ENCODE measurements around the gene SLC66A3.

SLC66A3 gene

DNA sequence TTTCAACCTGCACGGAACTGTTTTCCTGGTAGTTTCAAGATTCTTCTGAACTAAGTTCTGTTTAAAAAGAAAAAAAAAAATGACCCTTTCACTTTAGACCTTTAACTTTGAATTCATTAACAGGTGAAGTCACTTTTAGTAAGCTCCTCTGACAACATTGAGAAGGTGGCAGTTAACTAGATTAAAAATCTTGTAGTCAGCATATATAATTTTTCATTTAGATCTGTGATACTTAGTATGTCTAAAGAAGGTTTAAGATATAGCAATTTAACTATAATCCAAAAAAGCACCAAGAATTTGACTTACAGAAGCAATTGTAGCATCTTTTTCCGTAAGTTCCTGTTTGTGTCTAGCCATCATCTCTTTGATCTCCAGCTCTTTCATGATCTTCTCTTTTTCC is 45.4 kb downstream of the SLC66A3 start:
- DNase-seq (no peak), ATAC-seq (no peak)
- Mint-ChIP-seq H3K27me3 (no peaks in the 10 kb centered on the region), H3K9me3 (no peaks in the 10 kb centered on the region), H3K4me1 (peaks cover 17% of the 10 kb centered on the region), H3K36me3 (ENCODE audit: low read depth) (peaks cover 22% of the 10 kb centered on the region), H3K4me3 (no peak overlapping the region), H3K27ac (no peak overlapping the region)

DNA sequence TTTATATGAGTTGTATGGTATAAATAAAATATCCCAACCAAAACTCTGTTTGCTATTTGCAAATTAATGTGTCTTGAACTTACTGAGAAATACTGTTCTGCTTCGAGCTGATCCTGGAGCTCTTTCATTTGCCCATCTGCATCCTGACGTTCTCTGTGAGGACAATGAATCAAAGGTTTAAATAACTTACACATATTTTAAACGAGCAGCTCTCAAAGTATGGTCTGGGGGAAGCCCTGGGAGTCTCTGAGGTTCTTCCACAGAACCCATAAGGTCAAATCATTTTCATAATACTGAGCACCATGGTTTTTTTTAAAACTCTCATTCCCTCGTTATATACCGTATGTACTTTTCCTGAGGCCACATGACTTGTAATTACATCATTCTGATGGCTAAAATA is 46.7 kb downstream of the SLC66A3 start:
- no peak overlapping the region for H3K4me3 Mint-ChIP-seq
- H3K36me3 Mint-ChIP-seq (ENCODE audit: low read depth): peaks cover 16% of the 10 kb centered on the region
- H3K27me3 Mint-ChIP-seq: no peaks in the 10 kb centered on the region
- H3K27ac Mint-ChIP-seq: no peak overlapping the region
- DNase-seq (no peak), ATAC-seq (no peak)
- H3K4me1 Mint-ChIP-seq: peaks cover 17% of the 10 kb centered on the region
- no peaks in the 10 kb centered on the region for H3K9me3 Mint-ChIP-seq

DNA sequence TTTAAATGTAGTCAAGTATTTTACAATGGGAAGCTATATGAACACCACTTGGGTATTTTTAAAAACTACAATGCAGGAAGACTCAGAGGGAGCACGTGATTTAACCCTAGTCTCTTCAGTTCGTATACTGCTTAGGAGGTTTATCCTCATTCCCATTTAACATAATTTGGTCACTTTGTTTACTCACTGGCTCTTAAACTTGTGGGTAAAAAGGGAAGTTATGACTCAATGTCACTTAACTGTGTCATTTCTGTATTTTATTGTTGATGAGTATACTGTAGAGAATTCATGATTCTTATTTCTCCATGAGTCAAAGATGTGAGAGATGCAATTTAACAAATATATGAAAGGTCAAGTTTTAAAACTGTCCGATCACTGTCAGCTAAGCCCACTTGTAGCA is 48.2 kb downstream of the SLC66A3 start:
- H3K36me3 Mint-ChIP-seq (ENCODE audit: low read depth): peaks cover 19% of the 10 kb centered on the region
- no peaks in the 10 kb centered on the region for H3K27me3 Mint-ChIP-seq
- no peaks in the 10 kb centered on the region for H3K9me3 Mint-ChIP-seq
- peaks cover 17% of the 10 kb centered on the region for H3K4me1 Mint-ChIP-seq
- H3K27ac Mint-ChIP-seq: no peak overlapping the region
- ATAC-seq: peak; percentile 88
- H3K4me3 Mint-ChIP-seq: no peak overlapping the region
- no peak for DNase-seq

DNA sequence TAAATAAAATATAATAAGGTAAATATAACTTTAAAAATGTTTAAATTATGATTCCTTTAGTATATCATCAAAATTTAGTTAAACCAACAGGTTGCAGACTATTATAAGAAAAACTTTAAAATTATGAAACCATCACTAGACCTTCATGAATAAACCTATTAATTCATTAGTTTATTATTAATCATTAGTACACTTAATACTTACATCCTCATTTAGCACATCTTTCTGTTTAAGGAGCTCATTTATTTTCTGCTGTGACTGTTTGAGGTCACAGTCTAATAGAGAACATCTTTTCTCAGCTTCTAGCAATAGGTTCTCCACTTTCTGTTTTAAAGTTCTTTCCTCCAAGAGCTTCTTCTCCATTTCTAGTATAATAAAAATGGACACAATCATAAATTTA is 52.8 kb downstream of the SLC66A3 start:
- no peaks in the 10 kb centered on the region for H3K9me3 Mint-ChIP-seq
- H3K27me3 Mint-ChIP-seq: no peaks in the 10 kb centered on the region
- ATAC-seq: no peak
- H3K4me3 Mint-ChIP-seq: no peak overlapping the region
- peaks cover 17% of the 10 kb centered on the region for H3K4me1 Mint-ChIP-seq
- no peak overlapping the region for H3K27ac Mint-ChIP-seq
- DNase-seq: no peak
- H3K36me3 Mint-ChIP-seq (ENCODE audit: low read depth): peaks cover 10% of the 10 kb centered on the region

DNA sequence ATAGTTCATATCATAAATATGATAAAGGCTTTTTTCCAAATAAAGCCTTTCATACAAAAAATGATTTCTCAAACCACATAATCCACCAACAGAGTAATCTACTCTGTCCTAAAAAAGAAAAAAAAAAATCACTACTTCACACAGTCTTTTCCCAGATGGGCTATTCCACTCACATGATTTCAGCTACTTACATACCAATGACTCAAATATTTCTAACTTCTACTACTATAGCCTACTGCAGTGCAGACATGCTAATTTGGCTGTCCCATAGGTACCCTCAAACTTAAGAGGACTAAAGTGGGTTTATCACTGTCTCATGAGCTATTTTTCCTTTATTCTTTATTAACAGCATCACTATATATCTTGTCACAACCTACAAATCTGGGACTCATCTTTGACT is 57.4 kb downstream of the SLC66A3 start:
- ATAC-seq (no peak), DNase-seq (no peak)
- H3K4me3 Mint-ChIP-seq: no peak overlapping the region
- no peaks in the 10 kb centered on the region for H3K27me3 Mint-ChIP-seq
- H3K9me3 Mint-ChIP-seq: no peaks in the 10 kb centered on the region
- no peaks in the 10 kb centered on the region for H3K4me1 Mint-ChIP-seq
- H3K36me3 Mint-ChIP-seq (ENCODE audit: low read depth): peaks cover 18% of the 10 kb centered on the region
- no peak overlapping the region for H3K27ac Mint-ChIP-seq

DNA sequence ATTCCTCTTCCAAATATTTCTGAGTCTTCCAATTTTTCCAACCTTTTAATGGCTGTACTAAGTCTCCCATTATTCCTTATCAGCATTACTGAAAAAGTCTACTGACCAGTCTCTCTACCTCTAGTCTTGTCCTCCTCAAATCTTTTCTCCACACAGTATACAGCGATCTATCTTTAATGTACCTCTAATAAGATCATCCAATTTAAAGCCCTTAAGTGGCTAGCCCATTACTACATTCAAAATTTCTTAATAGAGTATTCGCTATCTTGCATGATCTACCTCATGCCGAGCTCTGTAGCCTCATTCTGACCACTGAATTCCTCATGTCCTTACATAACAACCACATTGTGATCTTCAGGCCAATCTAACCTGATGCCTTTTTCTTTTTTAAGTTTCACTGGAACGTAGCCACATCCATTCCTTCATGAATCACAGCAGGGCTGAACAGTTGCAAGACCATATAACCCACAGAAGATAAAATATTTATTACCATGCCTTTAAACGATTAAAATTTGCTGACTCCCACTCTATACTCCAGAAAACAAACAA is 57.9 kb downstream of the SLC66A3 start:
- H3K36me3 Mint-ChIP-seq (ENCODE audit: low read depth): peaks cover 17% of the 10 kb centered on the region

DNA sequence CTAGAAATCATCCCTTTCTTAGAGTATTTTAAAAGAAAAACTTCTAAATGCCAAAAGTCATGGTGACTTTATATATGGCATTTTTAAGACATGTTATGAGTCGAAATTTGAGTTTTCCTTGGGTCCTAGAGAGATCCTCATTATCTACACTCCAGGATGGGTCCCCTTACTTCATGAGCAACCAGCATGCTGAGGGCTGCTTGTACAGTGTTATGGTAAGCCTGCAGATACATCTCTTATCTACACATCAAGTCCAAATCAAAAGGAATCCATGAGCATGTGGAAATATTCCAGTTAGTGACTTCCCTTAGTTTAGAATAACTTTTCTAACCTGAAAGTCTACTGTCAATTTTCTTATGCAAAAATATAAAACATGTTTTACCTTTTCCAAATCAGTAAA is 58.7 kb downstream of the SLC66A3 start:
- ATAC-seq (no peak), DNase-seq (no peak)
- Mint-ChIP-seq H3K4me1 (no peaks in the 10 kb centered on the region), H3K27me3 (no peaks in the 10 kb centered on the region), H3K4me3 (no peak overlapping the region), H3K36me3 (ENCODE audit: low read depth) (peaks cover 18% of the 10 kb centered on the region), H3K9me3 (no peaks in the 10 kb centered on the region), H3K27ac (no peak overlapping the region)

More for the DNA sequence above, 57.9 kb downstream of the SLC66A3 start:
- DNase-seq: no peak
- Mint-ChIP-seq H3K27me3 (no peaks in the 10 kb centered on the region), H3K4me1 (no peaks in the 10 kb centered on the region), H3K9me3 (no peaks in the 10 kb centered on the region), H3K27ac (no peak overlapping the region), H3K4me3 (no peak overlapping the region)
- ATAC-seq: no peak

DNA sequence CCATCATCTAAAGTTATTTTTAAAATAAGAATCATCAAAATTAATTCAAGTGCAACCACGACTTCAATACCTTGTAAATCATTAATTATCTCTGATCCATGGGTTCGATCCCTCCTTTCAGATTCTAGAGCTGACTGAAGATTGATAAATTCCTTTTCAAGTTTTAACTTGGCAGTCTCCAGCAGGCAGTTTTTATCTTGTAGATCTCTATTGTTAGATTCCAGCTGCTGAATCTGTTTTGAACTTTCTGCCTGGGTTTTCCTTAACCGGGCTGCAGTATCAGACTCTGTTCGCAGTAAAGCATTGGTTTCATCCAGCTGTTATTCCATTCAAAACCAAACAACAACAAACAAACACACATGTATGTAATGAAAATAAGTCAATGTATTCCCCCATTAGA is 59.5 kb downstream of the SLC66A3 start:
- DNase-seq (no peak), ATAC-seq (no peak)
- no peaks in the 10 kb centered on the region for H3K4me1 Mint-ChIP-seq
- H3K27ac Mint-ChIP-seq: no peak overlapping the region
- no peaks in the 10 kb centered on the region for H3K9me3 Mint-ChIP-seq
- peaks cover 20% of the 10 kb centered on the region for H3K36me3 Mint-ChIP-seq (ENCODE audit: low read depth)
- no peaks in the 10 kb centered on the region for H3K27me3 Mint-ChIP-seq
- H3K4me3 Mint-ChIP-seq: no peak overlapping the region

DNA sequence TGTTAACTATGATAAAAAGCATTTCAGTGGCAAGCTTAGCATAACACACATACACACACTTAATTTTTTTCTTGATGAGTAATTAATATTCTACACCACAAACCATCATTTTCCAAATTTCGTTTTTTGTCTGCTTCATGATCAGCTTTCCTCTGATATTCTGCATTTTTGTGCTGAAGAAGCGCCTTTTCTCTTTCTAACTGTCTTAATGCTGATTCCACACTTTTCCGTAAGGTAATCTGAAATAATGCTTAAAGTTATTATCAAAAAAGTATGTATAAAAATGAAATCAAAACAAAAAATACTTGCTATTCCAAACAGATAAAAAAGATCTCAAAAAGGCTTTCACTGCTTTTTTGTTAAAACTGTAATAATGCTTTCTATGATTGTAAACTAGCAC is 60.1 kb downstream of the SLC66A3 start:
- no peak overlapping the region for H3K4me3 Mint-ChIP-seq
- H3K9me3 Mint-ChIP-seq: no peaks in the 10 kb centered on the region
- no peaks in the 10 kb centered on the region for H3K27me3 Mint-ChIP-seq
- peaks cover 23% of the 10 kb centered on the region for H3K36me3 Mint-ChIP-seq (ENCODE audit: low read depth)
- DNase-seq (no peak), ATAC-seq (no peak)
- no peaks in the 10 kb centered on the region for H3K4me1 Mint-ChIP-seq
- H3K27ac Mint-ChIP-seq: no peak overlapping the region

DNA sequence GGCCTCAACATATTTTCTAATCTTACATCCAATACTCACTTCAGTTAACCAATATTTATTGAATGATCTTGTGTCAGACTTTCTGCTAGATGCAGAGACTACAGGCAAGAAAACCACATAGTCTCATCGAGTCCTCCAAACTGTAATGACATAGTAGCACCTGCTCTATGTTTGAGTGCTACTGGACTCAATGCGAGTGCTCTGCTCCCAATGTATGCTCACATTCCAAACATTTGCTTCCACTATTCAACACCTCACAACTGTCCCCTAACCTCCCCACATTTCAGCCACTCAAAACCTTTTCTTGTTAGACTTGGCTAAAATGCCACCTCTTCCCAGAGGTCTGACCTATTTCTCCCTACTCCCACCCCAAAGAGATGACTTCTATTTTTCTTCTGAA is 65.2 kb downstream of the SLC66A3 start:
- no peaks in the 10 kb centered on the region for H3K4me1 Mint-ChIP-seq
- no peaks in the 10 kb centered on the region for H3K27me3 Mint-ChIP-seq
- ATAC-seq (no peak), DNase-seq (no peak)
- H3K27ac Mint-ChIP-seq: no peak overlapping the region
- H3K9me3 Mint-ChIP-seq: no peaks in the 10 kb centered on the region
- peaks cover 22% of the 10 kb centered on the region for H3K36me3 Mint-ChIP-seq (ENCODE audit: low read depth)
- no peak overlapping the region for H3K4me3 Mint-ChIP-seq

DNA sequence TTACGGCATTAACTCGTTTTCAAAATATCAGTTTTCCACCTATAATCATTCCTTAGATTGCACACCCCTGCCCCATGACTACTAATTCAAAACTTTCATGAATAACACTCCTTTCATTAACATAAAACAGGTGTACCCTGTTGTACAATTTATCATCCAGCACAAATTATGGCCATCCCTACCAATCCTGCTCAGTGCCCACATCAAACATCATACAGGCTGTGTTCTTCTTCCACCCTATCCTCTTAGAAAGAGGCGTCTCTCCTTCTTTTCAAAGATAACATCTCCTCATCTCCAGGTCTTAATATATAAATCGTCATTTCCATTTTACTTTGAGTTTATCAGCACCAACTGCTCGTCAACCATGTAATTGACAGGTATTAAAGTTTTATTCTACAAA is 67.6 kb downstream of the SLC66A3 start:
- H3K4me1 Mint-ChIP-seq: no peaks in the 10 kb centered on the region
- H3K36me3 Mint-ChIP-seq (ENCODE audit: low read depth): peaks cover 17% of the 10 kb centered on the region
- no peak for ATAC-seq
- no peak overlapping the region for H3K4me3 Mint-ChIP-seq
- no peak for DNase-seq
- no peak overlapping the region for H3K27ac Mint-ChIP-seq
- no peaks in the 10 kb centered on the region for H3K9me3 Mint-ChIP-seq
- H3K27me3 Mint-ChIP-seq: no peaks in the 10 kb centered on the region

DNA sequence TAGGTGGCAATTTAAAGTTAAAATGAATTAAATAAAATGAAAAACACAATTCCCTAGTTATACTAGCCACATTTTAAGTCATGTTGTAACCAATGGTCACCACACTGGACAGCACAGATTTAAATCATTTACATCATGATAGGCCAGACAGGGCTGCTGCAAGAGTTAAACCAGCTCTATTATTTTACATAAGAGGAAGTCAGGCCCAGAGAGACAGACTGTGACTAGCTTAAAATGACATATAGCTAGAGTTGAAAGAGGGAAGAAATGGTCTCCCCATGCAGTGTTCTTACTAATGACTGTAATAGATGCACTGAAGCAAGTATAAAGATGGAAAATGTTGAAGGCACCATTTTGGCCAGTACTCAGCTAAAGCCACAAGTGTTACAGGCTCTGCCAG is 69.6 kb downstream of the SLC66A3 start:
- DNase-seq: no peak
- H3K27ac Mint-ChIP-seq: no peak overlapping the region
- no peak overlapping the region for H3K4me3 Mint-ChIP-seq
- no peaks in the 10 kb centered on the region for H3K27me3 Mint-ChIP-seq
- H3K4me1 Mint-ChIP-seq: no peaks in the 10 kb centered on the region
- ATAC-seq: no peak
- peaks cover 13% of the 10 kb centered on the region for H3K36me3 Mint-ChIP-seq (ENCODE audit: low read depth)
- no peaks in the 10 kb centered on the region for H3K9me3 Mint-ChIP-seq

DNA sequence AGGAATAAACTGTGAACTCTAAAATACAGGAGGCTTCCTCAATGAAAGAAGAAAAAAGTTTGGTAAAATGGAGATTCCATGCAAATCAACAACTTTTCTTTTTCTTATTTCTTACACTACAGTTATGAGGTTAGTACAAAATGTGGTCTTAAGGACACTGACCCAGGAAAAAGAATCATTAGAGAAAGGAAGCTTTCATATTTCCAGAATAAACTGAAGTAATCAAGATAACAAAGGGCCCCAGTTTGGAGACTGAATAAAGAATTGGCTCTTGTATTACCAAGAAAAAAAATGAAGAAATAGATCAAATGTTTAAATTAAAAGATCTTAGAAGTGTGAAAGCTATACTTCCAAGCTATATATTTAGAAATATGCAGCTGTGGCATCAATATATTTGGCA is 72.3 kb downstream of the SLC66A3 start:
- Mint-ChIP-seq H3K4me3 (no peak overlapping the region), H3K36me3 (ENCODE audit: low read depth) (peaks cover 9% of the 10 kb centered on the region), H3K27me3 (no peaks in the 10 kb centered on the region), H3K9me3 (no peaks in the 10 kb centered on the region), H3K27ac (no peak overlapping the region), H3K4me1 (no peaks in the 10 kb centered on the region)
- no peak for ATAC-seq
- DNase-seq: no peak
